Right ventricle myocardium inferior (tissue), 1 donor: ENCODE measurements around the gene HIVEP1. TPM values are rescaled to one million over a fixed set of nuclear protein-coding genes. Genes with fewer than 3 reads are reported as not detected.

ENCODE experiments used
- ATAC-seq: fragments of 200-7000 bp; cut with Tn5 transposase; one replicate; pipeline ENCODE4 v1.9.1; 2020; ENCODE audit warnings: mild to moderate bottlenecking, moderate library complexity
- DNase-seq: peaks from one replicate; pipeline ENCODE4 v3.0.0; 2021; ENCODE audit errors: missing footprints
- intact Hi-C: fragments of 100-400 bp; cut with DNase I; formaldehyde crosslinking; loops from one replicate; pipeline ENCODE4 v1.11.0; 2022
- total RNA-seq: library from RNA; stranded (reverse); fragmentation: NEBNext Ultra II Directional; extraction: Animal tissue kit (Norgen Biotek cat#: 25700); gene quantifications from one replicate; pipeline ENCODE4 v1.2.1, GENCODE V29; 2021
- donor health status: DM: no; HTN: yes; CAD: no; lungs with severe emphysema.

HIVEP1 gene
- total RNA-seq, 1 donor from 2014 or later, result 8.3 TPM

DNA sequence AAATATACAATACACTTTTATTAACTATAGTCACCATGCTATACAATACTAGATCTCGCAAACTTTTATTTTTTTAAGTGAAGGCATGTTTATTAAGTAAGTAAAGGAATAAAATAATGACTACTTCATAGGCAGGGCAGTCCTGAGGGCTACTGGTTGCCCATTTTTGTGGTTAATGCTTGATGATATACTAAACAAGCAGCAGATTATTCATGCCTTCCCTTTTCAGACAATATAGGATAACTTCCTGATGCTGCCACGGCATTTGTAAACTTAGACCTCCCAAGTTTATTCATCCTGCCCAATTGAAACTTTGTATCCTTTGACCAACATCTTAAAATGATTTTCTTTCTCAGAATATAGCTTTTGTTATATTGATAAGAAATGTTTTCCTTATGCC, 24.7 kb upstream of the HIVEP1 start:
- intact Hi-C loops, result no loop called here
- no peak for DNase-seq
- no peak for ATAC-seq

- intact Hi-C loops, result no loop called here
- ATAC-seq (no peak), DNase-seq (no peak)
Measured at GRCh38 chr6:11989386-11989785, 22.7 kb upstream of the HIVEP1 start.

GRCh38 chr6:11992086-11992485, 20.0 kb upstream of the HIVEP1 start:
- intact Hi-C loops, result no loop called here
- ATAC-seq (no peak), DNase-seq (no peak)

GRCh38 chr6:11994875-11995461, 17.1 kb upstream of the HIVEP1 start:
- DNase-seq, result no peak
- intact Hi-C loops, result loop anchor here (5.0 kb wide), 1 partner anchor 183 kb away; no protein-coding TSS in a partner anchor
- no peak for ATAC-seq

DNA sequence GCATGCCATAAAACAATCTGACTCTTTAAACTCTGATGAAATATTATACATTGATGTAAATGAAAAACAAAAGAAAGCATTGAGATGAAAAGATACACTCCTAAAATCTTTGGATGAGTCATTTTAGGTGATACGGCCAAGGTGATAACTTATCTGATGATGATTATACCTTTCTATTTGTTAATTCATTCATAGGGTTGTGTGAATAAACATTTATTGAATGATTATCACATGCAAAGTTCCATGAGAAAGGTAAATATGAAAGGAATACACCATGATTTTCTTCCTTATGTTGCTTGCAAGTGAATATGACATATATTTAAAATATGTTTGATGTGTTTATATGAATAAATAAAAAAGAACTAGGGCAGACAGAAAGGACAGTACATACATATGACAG, 15.4 kb upstream of the HIVEP1 start:
- intact Hi-C loops, result loop anchor here (5.0 kb wide), 1 partner anchor 184 kb away; no protein-coding TSS in a partner anchor
- no peak for DNase-seq
- no peak for ATAC-seq

GRCh38 chr6:11999246-11999645, 12.9 kb upstream of the HIVEP1 start:
- DNase-seq, result no peak

GRCh38 chr6:12000174-12000573, 11.9 kb upstream of the HIVEP1 start:
- DNase-seq (no peak), ATAC-seq (no peak)
- intact Hi-C loops, result no loop called here

More at GRCh38 chr6:11999246-11999645, 12.9 kb upstream of the HIVEP1 start:
- ATAC-seq, result peak; percentile 65
- intact Hi-C loops, result loop anchor here (5.0 kb wide), 1 partner anchor 187 kb away; no protein-coding TSS in a partner anchor

GRCh38 chr6:12001004-12001705, 11.0 kb upstream of the HIVEP1 start:
- peak; percentile 65 for ATAC-seq
- peak; percentile 66 for DNase-seq

DNA sequence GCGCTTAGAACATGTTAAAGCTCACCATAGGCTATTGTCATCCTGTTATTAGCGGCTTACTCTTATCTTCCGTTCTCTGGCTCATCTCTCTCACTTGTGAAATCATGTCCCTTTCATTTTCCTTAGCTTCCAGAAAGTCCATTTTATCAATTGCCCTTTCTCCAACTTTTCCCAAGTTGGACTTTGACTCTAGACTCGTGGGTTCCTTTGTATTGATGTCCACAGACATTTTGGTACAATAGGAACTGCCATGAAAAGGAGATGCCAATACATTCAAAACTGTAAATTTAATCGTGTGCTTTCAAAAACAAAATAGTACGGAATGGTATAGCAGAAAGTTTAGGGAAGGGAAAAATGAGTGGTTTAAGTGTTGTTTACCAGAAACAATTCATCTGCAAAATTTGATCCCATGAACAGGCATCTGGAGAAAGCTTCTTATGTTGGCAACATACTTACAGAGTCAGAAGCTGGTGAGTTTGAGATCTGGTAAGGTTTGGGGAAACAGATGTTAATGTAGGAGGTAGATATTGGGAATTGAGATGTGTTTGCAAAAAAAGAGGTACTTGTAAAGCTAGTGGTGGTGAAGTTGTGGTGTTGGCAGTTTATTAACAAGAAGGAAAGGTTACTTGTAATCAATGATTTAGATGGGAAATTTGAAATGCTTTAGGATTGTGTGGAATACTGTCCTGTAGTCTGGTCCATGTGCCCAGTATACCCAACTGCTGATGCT, 10.2 kb upstream of the HIVEP1 start:
- DNase-seq (no peak), ATAC-seq (no peak)
- intact Hi-C loops, result no loop called here

More at GRCh38 chr6:12001004-12001705, 11.0 kb upstream of the HIVEP1 start:
- intact Hi-C loops, result no loop called here

DNA sequence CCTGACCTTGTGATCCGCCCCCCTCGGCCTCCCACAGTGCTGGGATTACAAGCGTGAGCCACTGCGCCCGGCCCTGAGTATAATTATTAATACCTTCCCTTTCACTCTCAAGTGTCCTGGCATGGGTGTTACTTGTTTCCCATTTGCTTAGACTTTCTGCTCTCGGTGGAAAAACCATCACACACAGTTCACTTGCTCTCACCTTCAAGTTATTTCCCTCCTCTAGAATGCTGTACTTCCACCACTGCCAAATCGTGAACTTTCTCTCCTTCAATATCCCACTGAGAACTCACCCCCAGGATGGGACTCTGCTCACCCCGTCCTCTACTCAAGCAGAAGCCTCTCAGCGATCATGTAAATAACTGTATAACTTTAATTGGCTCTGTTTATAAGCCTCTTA, 4.6 kb upstream of the HIVEP1 start:
- no peak for ATAC-seq
- no peak for DNase-seq
- intact Hi-C loops, result no loop called here

- intact Hi-C loops, result no loop called here
- no peak for ATAC-seq
- no peak for DNase-seq
Measured at GRCh38 chr6:12007887-12008286, 4.2 kb upstream of the HIVEP1 start.

DNA sequence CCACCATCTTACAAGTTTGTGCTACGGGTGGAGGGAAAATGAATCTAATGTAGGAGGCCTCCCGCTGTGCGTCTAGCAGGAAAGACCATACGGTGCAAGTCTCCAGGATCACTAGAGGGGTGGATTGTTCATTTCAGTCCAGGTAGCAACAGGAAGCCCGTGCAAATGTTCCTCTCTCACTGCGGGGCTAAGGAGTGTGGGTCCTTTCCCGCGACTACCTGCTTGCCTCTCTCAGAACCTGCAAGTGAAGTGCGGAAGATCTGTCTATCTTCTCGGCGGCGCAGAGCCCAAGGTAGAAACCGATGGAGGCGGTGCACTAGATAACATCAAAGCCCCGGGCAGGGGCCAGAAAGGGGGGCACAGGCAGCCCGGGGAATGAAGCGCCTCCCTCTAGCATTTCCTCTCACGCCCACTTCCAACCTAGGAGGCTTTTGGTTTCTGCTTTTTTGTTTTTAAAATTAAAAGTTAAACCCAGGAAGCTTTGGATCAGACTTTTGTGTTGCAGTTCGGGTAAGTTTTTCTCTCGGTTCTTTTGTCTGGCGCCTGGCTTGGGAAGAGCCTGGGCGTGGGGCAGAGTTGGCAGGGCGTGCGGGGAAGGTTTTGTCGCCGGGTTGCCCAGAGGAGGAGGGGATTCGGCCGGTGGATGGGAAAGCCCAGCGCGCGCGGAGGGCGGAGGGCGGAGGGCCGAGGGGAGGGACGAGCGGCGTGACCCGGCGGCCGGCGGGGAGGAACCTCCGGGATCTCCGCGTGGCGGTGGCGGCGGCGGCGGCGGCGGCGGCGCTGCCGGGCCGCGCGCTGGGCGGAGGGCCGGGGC, 3.5 kb upstream of the HIVEP1 start:
- ATAC-seq (peak; percentile 55), DNase-seq (peak; percentile 91)
- intact Hi-C loops, result no loop called here

DNA sequence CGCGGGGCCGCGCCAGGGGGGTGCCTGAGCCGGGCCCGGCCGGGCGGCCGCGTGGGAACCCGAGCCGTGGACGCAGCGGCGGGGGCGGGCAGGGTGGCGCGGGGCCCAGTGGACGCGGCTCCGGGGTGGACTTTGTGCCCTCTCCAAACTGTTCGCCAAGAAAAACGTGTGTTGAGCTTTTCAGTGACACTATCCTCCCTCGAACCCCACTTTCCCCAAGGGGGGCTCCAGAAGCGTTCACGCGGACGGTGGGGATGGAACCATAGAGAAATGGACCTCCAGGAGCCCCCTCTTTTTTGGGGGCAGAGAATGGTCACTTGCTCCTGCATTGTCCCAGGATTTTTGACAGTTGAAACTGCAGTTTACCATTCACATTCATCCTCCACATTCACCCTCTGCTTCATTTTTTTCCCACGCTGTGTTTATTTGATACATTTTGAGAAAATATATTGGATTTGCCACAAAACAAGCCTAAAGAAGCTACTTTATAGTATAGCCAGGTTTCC, 2.9 kb upstream of the HIVEP1 start:
- ATAC-seq (no peak), DNase-seq (no peak)
- intact Hi-C loops, result no loop called here

DNA sequence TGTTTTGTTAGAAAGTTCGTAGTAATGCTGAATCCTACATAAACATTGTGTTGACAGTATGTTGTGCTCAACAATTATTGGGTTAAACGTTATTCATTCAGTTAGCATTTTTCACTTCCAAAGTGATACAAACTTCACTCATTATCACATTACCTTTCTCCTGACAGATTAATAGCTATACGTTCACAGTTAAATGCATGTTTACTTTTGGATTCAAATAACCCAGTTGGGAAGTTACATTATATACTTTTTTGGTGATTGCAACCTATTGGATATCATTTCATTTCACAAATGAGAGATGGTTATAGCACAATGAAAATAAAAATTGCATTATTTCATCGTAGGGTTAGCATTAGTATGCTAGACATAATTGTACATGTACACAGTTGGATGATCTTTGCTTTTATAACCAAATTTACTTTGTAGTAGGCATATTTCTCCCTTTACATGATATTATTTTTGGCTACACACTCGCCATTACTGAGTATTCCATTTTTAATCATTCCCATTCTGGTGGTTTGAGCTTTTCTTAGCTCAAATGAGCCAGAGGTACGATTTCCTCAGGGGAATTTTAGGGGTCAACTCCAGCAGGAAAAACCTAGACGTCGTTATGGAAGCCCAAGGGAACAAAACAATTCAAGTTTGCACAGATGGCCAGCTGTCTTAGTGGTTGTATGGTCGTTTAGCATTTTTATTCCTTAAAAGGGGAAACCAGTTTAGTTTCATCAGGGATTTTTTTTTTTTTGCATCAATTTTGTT, 2.1 kb upstream of the HIVEP1 start:
- intact Hi-C loops, result loop anchor here (5.0 to 10.0 kb wide), 2 partner anchors 143 to 305 kb away; no protein-coding TSS in a partner anchor
- ATAC-seq, result no peak
- no peak for DNase-seq

GRCh38 chr6:12010635-12011275, 1.4 kb upstream of the HIVEP1 start:
- intact Hi-C loops, result loop anchor here (5.0 to 10.0 kb wide), 2 partner anchors 143 to 306 kb away; no protein-coding TSS in a partner anchor
- DNase-seq (peak; percentile 85), ATAC-seq (peak; percentile 33)

DNA sequence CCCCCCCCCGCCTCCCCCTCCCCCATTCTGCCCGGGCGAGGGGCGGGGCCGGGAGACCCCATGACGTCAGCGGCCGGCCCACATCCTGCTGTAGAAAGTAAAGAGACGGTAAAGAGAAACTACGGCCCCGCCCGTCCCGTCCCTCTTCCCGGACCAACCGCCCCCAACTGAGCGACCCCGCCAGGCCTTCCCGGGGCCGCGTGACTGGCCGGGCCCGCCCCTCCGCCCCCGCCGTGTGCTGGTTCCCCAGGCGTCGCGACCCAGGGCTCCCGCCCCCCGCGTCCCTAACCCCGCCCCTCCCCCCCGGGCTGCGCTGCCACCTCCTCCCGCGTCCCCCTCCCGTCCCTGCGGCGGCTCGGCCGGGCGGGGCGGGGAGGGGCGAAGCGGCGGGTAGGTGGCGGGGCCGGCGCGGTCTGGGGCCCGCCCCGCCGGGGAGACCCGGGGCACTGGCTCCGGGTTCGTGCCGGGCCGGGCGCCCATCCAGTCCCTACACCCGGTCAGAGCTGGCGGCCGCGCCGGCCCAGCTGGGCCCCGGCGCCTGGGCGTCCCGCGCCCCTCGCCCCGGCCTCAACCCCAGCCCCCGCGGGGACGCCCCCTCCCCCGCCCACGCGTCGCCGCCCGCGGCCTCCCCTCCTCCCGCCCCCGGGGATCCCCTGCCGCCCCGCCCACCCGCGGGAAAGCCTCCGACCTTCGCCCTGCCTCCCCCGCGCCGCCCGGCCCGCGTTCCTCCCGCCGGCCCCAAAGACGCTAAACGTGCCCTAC, 655 bp upstream of the HIVEP1 start:
- peak; percentile 99 for DNase-seq
- ATAC-seq, result peak; percentile 96
- intact Hi-C loops, result loop anchor here (5.0 to 10.0 kb wide), 2 partner anchors 144 to 307 kb away; no protein-coding TSS in a partner anchor
